GM18517 (cell line): ENCODE measurements around the gene MAT1A.
"Not testable (repeated sequence)": the region's sequence is repeated elsewhere in the genome, so short reads cannot be mapped to it uniquely, and the experiment has no call there.

ENCODE experiments used
- ATAC-seq: cut with Tn5 transposase; IDR thresholded peaks from one replicate; pipeline ENCODE4 v1.9.1; 2021; ENCODE audit warnings: mild to moderate bottlenecking, moderate library complexity; ENCODE audit not compliant: unreplicated experiment

The MAT1A gene

GRCh38 chr10:80289451-80290287, at the start of gene MAT1A:
Gene MAT1A, minus strand, starts transcription at chr10:80289658. Its CDS starts 235 bp downstream, at chr10:80289423.
- ATAC-seq, result no peak

- no peak for ATAC-seq
These were observed 44.5 kb upstream of the MAT1A start for GRCh38 chr10:80333983-80334382.

- ATAC-seq, result no peak
These were observed 35.5 kb upstream of the MAT1A start for GRCh38 chr10:80324891-80325364.

- no peak for ATAC-seq
These were observed 34.6 kb upstream of the MAT1A start for GRCh38 chr10:80324086-80324485.

GRCh38 chr10:80323311-80323710, 33.9 kb upstream of the MAT1A start:
- no peak for ATAC-seq

- ATAC-seq, result no peak
These were observed 33.3 kb upstream of the MAT1A start for GRCh38 chr10:80322711-80323110.

- no peak for ATAC-seq
These were observed 32.7 kb upstream of the MAT1A start for GRCh38 chr10:80322158-80322557.

- ATAC-seq, result no peak
These were observed 31.7 kb upstream of the MAT1A start for GRCh38 chr10:80321183-80321582.

GRCh38 chr10:80320377-80320776, 30.9 kb upstream of the MAT1A start:
- ATAC-seq, result no peak

- ATAC-seq, result no peak
These were observed 30.4 kb upstream of the MAT1A start for GRCh38 chr10:80319725-80320290.

GRCh38 chr10:80319318-80319717, 29.9 kb upstream of the MAT1A start:
- no peak for ATAC-seq

GRCh38 chr10:80318742-80319141, 29.3 kb upstream of the MAT1A start:
- ATAC-seq, result no peak

- no peak for ATAC-seq
These were observed 25.9 kb upstream of the MAT1A start for GRCh38 chr10:80315391-80315790.

- no peak for ATAC-seq
These were observed 24.1 kb upstream of the MAT1A start for GRCh38 chr10:80313523-80313922.

- ATAC-seq, result not testable (repeated sequence)
These were observed 16.5 kb upstream of the MAT1A start for GRCh38 chr10:80305989-80306388.

- no peak for ATAC-seq
These were observed 7.5 kb upstream of the MAT1A start for GRCh38 chr10:80296942-80297341.

- ATAC-seq, result no peak
These were observed 3.3 kb upstream of the MAT1A start for GRCh38 chr10:80292607-80293239.

- no peak for ATAC-seq
These were observed 1.2 kb upstream of the MAT1A start for GRCh38 chr10:80290474-80291220.

- no peak for ATAC-seq
These were observed 609 bp downstream of the MAT1A start for GRCh38 chr10:80288849-80289248.

- ATAC-seq, result no peak
These were observed 4.9 kb downstream of the MAT1A start for GRCh38 chr10:80284522-80284921.

- ATAC-seq, result no peak
These were observed 5.8 kb downstream of the MAT1A start for GRCh38 chr10:80283536-80284199.
